WTC11 (cell line): Measurements from ENCODE around the gene C19orf67. TPM values are rescaled to one million over a fixed set of nuclear protein-coding genes. Genes with fewer than 3 reads are reported as not detected.
A peak's percentile ranks its signal among the peaks of the same experiment; 100 is the strongest.
"Not testable (repeated sequence)": the region's sequence is repeated elsewhere in the genome, so short reads cannot be mapped to it uniquely, and the experiment has no call there.

Experiments
- ATAC-seq: fragments of 200-7000 bp; cut with Tn5 transposase; 2 replicates; pipeline ENCODE4 v1.10.0; 2021; ENCODE audit warnings: mild to moderate bottlenecking, moderate library complexity
- CTCF ChIA-PET: fragments of 300-600 bp; sonication (Branson Sonifier 250); formaldehyde crosslinking; loops from one replicate; lab custom pipeline; 2021; ENCODE audit warnings: antibody characterized with exemption; lab: Charles Lee
- POLR2A ChIA-PET: fragments of 350-600 bp; sonication (Branson Sonifier 250); formaldehyde crosslinking; loops from one replicate; lab custom pipeline; 2021; ENCODE audit warnings: antibody characterized with exemption; lab: Charles Lee
- DNase-seq: peaks from one replicate; pipeline ENCODE4 v3.0.0; 2021; ENCODE audit warnings: low spot score
- H3K27ac Mint-ChIP-seq: 2 replicates; pipeline ENCODE4 v1.8.0; 2021; ENCODE audit warnings: mixed read lengths
- H3K27me3 Mint-ChIP-seq: 2 replicates; pipeline ENCODE4 v1.8.0; 2021; ENCODE audit warnings: low read depth, mild to moderate bottlenecking, moderate library complexity, mixed read lengths
- H3K36me3 Mint-ChIP-seq: 2 replicates; pipeline ENCODE4 v1.8.0; 2021; ENCODE audit warnings: mixed read lengths
- H3K4me1 Mint-ChIP-seq: 2 replicates; pipeline ENCODE4 v1.8.0; 2022; ENCODE audit warnings: mixed read lengths
- H3K4me3 Mint-ChIP-seq: 2 replicates; pipeline ENCODE4 v1.8.0; 2021; ENCODE audit warnings: mild to moderate bottlenecking, moderate library complexity, mixed read lengths
- H3K9me3 Mint-ChIP-seq: 2 replicates; pipeline ENCODE4 v1.8.0; 2021; ENCODE audit warnings: mixed read lengths
- FOXK1 ChIP-seq: sonication (generic); formaldehyde crosslinking; IDR thresholded peaks from 2 replicates; pipeline ENCODE4 v1.8.0; 2022; ENCODE audit warnings: mild to moderate bottlenecking, moderate library complexity, missing genetic modification reagents
- SP1 ChIP-seq: sonication (generic); formaldehyde crosslinking; conservative IDR thresholded peaks from 2 replicates; pipeline ENCODE4 v1.8.1; 2022; ENCODE audit warnings: missing genetic modification reagents
- ZNF532 ChIP-seq: fragments of 250-450 bp; sonication (Bioruptor Pico); IDR thresholded peaks from 2 replicates; pipeline ENCODE4 v1.9.0; 2021; ENCODE audit warnings: mild to moderate bottlenecking, borderline replicate concordance
- ZNF671 ChIP-seq: fragments of 250-450 bp; sonication (Bioruptor Pico); IDR thresholded peaks from 2 replicates; pipeline ENCODE4 v1.8.0; 2021; ENCODE audit warnings: mild to moderate bottlenecking
- total RNA-seq: library from RNA; stranded (reverse); gene quantifications from 3 replicates; pipeline ENCODE4 v1.2.3, GENCODE V29; 2021
- TF ChIP-seq, protein P1 (sequence below): fragments of 200-600 bp; IDR thresholded peaks from 2 replicates; pipeline ENCODE4 v1.8.0; 2022; ENCODE audit warnings: antibody characterized with exemption
- TF ChIP-seq, protein P2 (sequence below): sonication (generic); formaldehyde crosslinking; IDR thresholded peaks from 2 replicates; pipeline ENCODE4 v1.8.0; 2022; ENCODE audit warnings: mild to moderate bottlenecking, missing genetic modification reagents

C19orf67 gene
- total RNA-seq, 1 experiment from 2014 or later = 0.35 TPM

DNA sequence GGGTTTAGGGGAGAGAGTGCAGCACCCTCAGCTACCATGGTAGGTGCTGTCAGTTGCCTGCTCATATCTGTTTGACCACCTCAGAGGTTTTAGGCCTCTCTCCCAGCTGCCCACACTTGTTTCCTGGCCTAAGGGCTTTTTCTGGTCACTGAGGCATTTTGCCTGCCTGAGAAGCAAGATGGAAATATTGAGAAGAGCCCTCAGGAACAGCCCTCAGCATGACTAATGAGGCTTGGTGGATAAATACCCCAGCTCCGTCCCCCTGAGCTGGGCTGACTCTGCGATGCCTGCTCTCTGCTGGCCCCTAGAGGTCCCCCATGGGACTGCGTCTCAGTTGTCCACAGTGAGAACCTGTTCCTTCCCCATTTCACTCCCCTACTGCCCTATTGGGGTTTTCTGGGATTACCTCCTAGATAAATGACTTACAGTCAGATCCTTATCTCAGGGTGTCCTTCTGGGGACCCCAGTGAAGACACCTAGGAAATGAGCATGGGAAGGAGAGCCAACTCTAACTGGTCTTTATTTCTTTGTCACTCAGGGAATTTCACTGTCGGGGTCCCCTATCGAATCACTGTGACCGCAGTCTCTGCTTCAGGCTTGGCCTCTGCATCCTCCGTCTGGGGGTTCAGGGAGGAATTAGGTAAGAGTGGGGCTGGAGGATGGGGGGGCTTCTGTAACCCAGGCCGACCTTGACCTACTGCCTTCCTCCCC lies 37.0 kb downstream of the C19orf67 start:
- Mint-ChIP-seq H3K27ac (no peak overlapping the region), H3K27me3 (no peaks in the 10 kb centered on the region), H3K4me1 (no peaks in the 10 kb centered on the region), H3K36me3 (peaks cover 10% of the 10 kb centered on the region), H3K4me3 (no peak overlapping the region), H3K9me3 (no peaks in the 10 kb centered on the region)
- DNase-seq = peak; percentile 92
- CTCF ChIA-PET = interaction anchor here (0.5 to 11.1 kb wide), 46 partner anchors 9 to 1184 kb away, joined by 3 to 187 read pairs (median 4); partner anchors contain the start of genes ASF1B, C19orf67, CC2D1A and DCAF15
- POLR2A ChIA-PET = interaction anchor here (1.2 kb wide), 1 partner anchor 9 kb away, joined by 5 read pairs; no protein-coding TSS in a partner anchor
- peak; percentile 98 for ATAC-seq
- TF ChIP-seq ZNF671 = no peak
- TF ChIP-seq, protein P1, sequence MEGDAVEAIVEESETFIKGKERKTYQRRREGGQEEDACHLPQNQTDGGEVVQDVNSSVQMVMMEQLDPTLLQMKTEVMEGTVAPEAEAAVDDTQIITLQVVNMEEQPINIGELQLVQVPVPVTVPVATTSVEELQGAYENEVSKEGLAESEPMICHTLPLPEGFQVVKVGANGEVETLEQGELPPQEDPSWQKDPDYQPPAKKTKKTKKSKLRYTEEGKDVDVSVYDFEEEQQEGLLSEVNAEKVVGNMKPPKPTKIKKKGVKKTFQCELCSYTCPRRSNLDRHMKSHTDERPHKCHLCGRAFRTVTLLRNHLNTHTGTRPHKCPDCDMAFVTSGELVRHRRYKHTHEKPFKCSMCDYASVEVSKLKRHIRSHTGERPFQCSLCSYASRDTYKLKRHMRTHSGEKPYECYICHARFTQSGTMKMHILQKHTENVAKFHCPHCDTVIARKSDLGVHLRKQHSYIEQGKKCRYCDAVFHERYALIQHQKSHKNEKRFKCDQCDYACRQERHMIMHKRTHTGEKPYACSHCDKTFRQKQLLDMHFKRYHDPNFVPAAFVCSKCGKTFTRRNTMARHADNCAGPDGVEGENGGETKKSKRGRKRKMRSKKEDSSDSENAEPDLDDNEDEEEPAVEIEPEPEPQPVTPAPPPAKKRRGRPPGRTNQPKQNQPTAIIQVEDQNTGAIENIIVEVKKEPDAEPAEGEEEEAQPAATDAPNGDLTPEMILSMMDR = peak; percentile 89
- TF ChIP-seq SP1 (CRISPR knock-in tag) = peak; percentile 31; the same call in 1 of the 2 replicates

DNA sequence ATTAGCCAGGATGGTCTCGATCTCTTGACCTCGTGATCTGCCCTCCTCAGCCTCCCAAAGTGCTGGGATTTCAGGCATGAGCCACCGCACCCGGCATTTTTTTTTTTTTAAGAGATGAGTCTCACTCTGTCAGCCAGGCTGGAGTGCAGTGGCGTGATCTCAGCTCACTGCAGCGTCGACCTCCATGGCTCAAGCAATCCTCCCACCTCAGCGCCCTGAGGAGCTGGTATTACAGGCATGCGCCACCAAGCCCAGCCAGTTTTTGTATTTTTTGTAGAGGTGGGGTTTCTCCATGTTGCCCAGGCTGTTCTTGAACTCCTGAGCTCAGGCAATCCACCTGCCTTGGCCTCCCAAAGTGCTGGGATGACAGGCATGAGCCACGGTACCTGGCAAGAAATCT lies 37.7 kb downstream of the C19orf67 start:
- not testable (repeated sequence) for H3K36me3 Mint-ChIP-seq, H3K27me3 Mint-ChIP-seq, H3K9me3 Mint-ChIP-seq, DNase-seq, H3K27ac Mint-ChIP-seq, H3K4me1 Mint-ChIP-seq, ATAC-seq, H3K4me3 Mint-ChIP-seq
- POLR2A ChIA-PET = interaction anchor here (1.2 kb wide), 1 partner anchor 10 kb away, joined by 5 read pairs; no protein-coding TSS in a partner anchor
- CTCF ChIA-PET = interaction anchor here (0.5 to 11.1 kb wide), 45 partner anchors 9 to 1185 kb away, joined by 3 to 187 read pairs (median 4); partner anchors contain the start of genes ASF1B, C19orf67, CC2D1A and DCAF15

DNA sequence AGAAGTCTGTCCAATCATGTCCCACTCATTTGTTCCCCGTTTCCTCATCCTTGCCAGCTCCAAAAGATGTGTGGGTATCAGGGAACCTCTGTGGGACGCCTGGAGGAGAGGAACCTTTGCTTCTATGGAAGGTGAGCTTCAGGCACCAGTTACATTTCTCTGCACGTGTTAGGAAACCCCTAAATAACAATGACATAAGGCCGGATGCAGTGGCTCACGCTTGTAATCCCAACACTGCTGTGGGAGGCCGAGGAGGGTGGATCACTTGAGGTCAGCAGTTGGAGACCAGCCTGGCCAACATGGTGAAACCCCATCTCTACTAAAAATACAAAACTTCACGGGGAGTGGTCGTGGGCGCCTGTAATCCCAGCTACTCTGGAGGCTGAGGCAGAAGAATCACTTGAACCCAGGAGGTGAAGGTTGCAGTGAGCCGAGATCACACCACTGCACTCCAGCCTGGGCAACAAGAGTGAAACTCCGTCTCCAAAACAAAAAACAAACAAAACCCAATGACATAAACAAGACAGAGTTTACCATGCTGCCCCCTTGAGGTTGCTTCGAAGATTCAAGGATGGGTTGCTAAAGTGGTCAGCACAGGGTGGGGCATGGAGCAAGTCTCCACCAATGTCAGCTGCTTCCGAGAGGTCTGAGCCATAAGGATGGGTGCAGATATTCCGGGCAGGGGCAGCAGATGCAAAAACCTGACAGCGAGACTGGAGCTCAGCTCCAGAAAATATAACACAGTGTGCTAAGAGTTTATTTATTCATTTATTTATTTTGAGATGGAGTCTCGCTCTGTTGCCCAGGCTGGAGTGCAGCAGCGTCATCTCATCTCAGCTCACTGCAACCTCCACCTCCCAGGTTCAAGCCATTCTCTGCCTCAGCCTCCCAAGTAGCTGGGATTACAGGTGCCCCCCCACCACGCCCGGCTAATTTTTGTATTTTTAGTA lies 42.6 kb downstream of the C19orf67 start:
- ChIA-PET CTCF (interaction anchor here (0.5 to 11.1 kb wide), 24 partner anchors 9 to 1973 kb away, joined by 3 to 187 read pairs (median 4); partner anchors contain the start of genes DCAF15, IL27RA, MISP3 and PALM3), POLR2A (interaction anchor here (0.7 to 1.1 kb wide), 3 partner anchors 11 to 111 kb away, joined by 3 to 4 read pairs (median 4); partner anchors contain the start of gene IL27RA)
- H3K4me3 Mint-ChIP-seq, H3K4me1 Mint-ChIP-seq, H3K27me3 Mint-ChIP-seq, H3K36me3 Mint-ChIP-seq, H3K9me3 Mint-ChIP-seq: not testable (repeated sequence)
- TF ChIP-seq, protein P1 = peak; percentile 43
- TF ChIP-seq FOXK1 (CRISPR knock-in tag) (0 out of 2 replicates have a peak, but pooled peaks have one; percentile 28), ZNF532 (CRISPR knock-in tag) (0 out of 2 replicates have a peak, but pooled peaks have one; percentile 20)
- TF ChIP-seq, protein P2, sequence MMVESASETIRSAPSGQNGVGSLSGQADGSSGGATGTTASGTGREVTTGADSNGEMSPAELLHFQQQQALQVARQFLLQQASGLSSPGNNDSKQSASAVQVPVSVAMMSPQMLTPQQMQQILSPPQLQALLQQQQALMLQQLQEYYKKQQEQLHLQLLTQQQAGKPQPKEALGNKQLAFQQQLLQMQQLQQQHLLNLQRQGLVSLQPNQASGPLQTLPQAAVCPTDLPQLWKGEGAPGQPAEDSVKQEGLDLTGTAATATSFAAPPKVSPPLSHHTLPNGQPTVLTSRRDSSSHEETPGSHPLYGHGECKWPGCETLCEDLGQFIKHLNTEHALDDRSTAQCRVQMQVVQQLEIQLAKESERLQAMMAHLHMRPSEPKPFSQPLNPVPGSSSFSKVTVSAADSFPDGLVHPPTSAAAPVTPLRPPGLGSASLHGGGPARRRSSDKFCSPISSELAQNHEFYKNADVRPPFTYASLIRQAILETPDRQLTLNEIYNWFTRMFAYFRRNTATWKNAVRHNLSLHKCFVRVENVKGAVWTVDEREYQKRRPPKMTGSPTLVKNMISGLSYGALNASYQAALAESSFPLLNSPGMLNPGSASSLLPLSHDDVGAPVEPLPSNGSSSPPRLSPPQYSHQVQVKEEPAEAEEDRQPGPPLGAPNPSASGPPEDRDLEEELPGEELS (CRISPR knock-in tag) = 0 out of 2 replicates have a peak, but pooled peaks have one; percentile 43
- DNase-seq = peak; percentile 76
- H3K27ac Mint-ChIP-seq = peak overlapping the region; percentile 99
- ATAC-seq = peak; percentile 96
